Right renal cortex interstitium (tissue), 3 donors: ENCODE data around the gene HHIPL2. TPM values are rescaled to one million over a fixed set of nuclear protein-coding genes. Genes with fewer than 3 reads are reported as not detected.

Experiments
- polyA plus RNA-seq, 3 donors: library from polyadenylated mRNA; unstranded; fragments of 120-200 nt; gene quantifications; one replicate each; pipeline ENCODE4 v1.2.1, GENCODE V29; 2013; ENCODE audit not compliant: insufficient read length in 3 of 3

The HHIPL2 gene
- polyA plus RNA-seq, 3 donors: 0.71 to 0.94 (median 0.71) TPM

Other genes starting within 250 kb of the HHIPL2 start
- 10 to 100 TPM; 14.6 to 16.1 (median 15.6) TPM for gene TAF1A, start 41.8 kb upstream of the HHIPL2 start, polyA plus RNA-seq
- gene MIA3, start 70.0 kb upstream of the HHIPL2 start, polyA plus RNA-seq: 10 to 100 TPM; 65.7 to 78.4 (median 68.8) TPM
- 10 to 100 TPM; 73.9 to 76.5 (median 75.0) TPM for gene AIDA, start 164.4 kb upstream of the HHIPL2 start, polyA plus RNA-seq
- 10 to 100 TPM; 41.6 to 47.6 (median 45.2) TPM for gene BROX, start 164.5 kb upstream of the HHIPL2 start, polyA plus RNA-seq
- under 1 TPM in 1 of 3 donors, not detected in 2; 0.10 TPM for gene FAM177B, start 189.1 kb upstream of the HHIPL2 start, polyA plus RNA-seq